Keratinocyte (primary cell): ENCODE measurements around the gene CENPF. TPM values are rescaled to one million over a fixed set of nuclear protein-coding genes. Genes with fewer than 3 reads are reported as not detected.

Source experiments
- DNase-seq: peaks from one replicate; pipeline ENCODE4 v3.0.0-alpha.2; 2011; ENCODE audit warnings: low read depth, missing footprints, low spot score
- FAIRE-seq: peaks from 2 replicates; lab custom pipeline; 2011; peaks lifted over from hg19 to GRCh38; lab: Jason Lieb, UNC
- H2AFZ ChIP-seq: 2 replicates; pipeline ENCODE4 v1.6.0; 2012; ENCODE audit warnings: low read length, control low read depth, inconsistent platforms; ENCODE audit not compliant: control insufficient read depth
- H3K27ac ChIP-seq: 2 replicates; pipeline ENCODE4 v1.5.1; 2011; ENCODE audit warnings: low read length; ENCODE audit not compliant: control insufficient read depth, insufficient read depth
- H3K27me3 ChIP-seq: 3 replicates; pipeline ENCODE4 v1.6.0; 2011; ENCODE audit warnings: low read length; ENCODE audit not compliant: control insufficient read depth, insufficient read depth; ENCODE audit errors: extremely low read depth
- H3K36me3 ChIP-seq, 2 experiments: 2 replicates in 1 of 2; 3 replicates in 1 of 2; pipeline ENCODE4 v1.5.1; 2011; ENCODE audit warnings: low read length in 2 of 2, mild to moderate bottlenecking in 1 of 2; ENCODE audit not compliant: control insufficient read depth in 2 of 2, insufficient read depth in 2 of 2; ENCODE audit errors: extremely low read depth in 1 of 2
- H3K4me1 ChIP-seq: 3 replicates; pipeline ENCODE4 v1.5.1; 2011; ENCODE audit warnings: low read length; ENCODE audit not compliant: control insufficient read depth, insufficient read depth; ENCODE audit errors: extremely low read depth
- H3K4me2 ChIP-seq: 3 replicates; pipeline ENCODE4 v1.6.0; 2011; ENCODE audit warnings: low read depth, low read length; ENCODE audit not compliant: control insufficient read depth, insufficient read depth; ENCODE audit errors: extremely low read depth
- H3K4me3 ChIP-seq, 3 experiments: fragments of 200-600 bp in 1 of 3; sonication (generic) in 1 of 3; 2 replicates in 2 of 3; 3 replicates in 1 of 3; pipeline ENCODE4 v1.5.1; 2011 to 2016; ENCODE audit warnings: low read length in 3 of 3, mild to moderate bottlenecking in 3 of 3, control low read depth in 2 of 3, inconsistent platforms in 1 of 3, low read depth in 1 of 3, mixed read lengths in 1 of 3, mixed run types in 1 of 3, moderate library complexity in 1 of 3; ENCODE audit not compliant: control insufficient read depth in 2 of 3, insufficient read depth in 2 of 3; ENCODE audit errors: extremely low read depth in 1 of 3
- H3K79me2 ChIP-seq: 2 replicates; pipeline ENCODE4 v1.6.0; 2012; ENCODE audit warnings: low read length; ENCODE audit not compliant: control insufficient read depth, insufficient read depth
- H3K9ac ChIP-seq: 3 replicates; pipeline ENCODE4 v1.6.0; 2011; ENCODE audit warnings: low read length; ENCODE audit not compliant: control insufficient read depth, insufficient read depth; ENCODE audit errors: extremely low read depth
- H3K9me1 ChIP-seq: 3 replicates; pipeline ENCODE4 v1.6.0; 2011; ENCODE audit warnings: low read length; ENCODE audit not compliant: control insufficient read depth, insufficient read depth; ENCODE audit errors: extremely low read depth
- H3K9me3 ChIP-seq: 2 replicates; pipeline ENCODE4 v1.5.1; 2012; ENCODE audit warnings: low read depth, low read length; ENCODE audit not compliant: control insufficient read depth
- H4K20me1 ChIP-seq: 3 replicates; pipeline ENCODE4 v1.6.0; 2011; ENCODE audit warnings: low read length; ENCODE audit not compliant: control insufficient read depth, insufficient read depth; ENCODE audit errors: extremely low read depth
- EZH2 ChIP-seq: IDR thresholded peaks from one replicate; pipeline ENCODE4 v1.6.1; 2012; ENCODE audit warnings: inconsistent platforms, mild to moderate bottlenecking, low read length, moderate library complexity
- dilution Hi-C: fragments of 300-500 bp; cut with MboI; formaldehyde crosslinking; loops from one replicate; pipeline ENCODE4 v1.7.0; 2020; ENCODE audit warnings: low sequenced_read_pairs; ENCODE audit not compliant: extremely low pct_ligation_motif_present
- polyA plus RNA-seq, 5 experiments: library from polyadenylated mRNA; depleted of rRNA in 3 of 5; stranded (reverse) in 3 of 5; stranded (forward) in 1 of 5; unstranded in 1 of 5; fragments of >200 nt; gene quantifications; 1 replicate in 1 of 5; 2 replicates in 3 of 5; 3 replicates in 1 of 5; pipeline versions ENCODE4 v1.2.1 to v1.2.3, GENCODE V29; 2011 to 2012; ENCODE audit warnings: missing spikeins in 2 of 5, low read depth in 1 of 5, low replicate concordance in 1 of 5
- TF ChIP-seq, protein P1 (sequence below), 3 experiments: IDR thresholded peaks in 1 of 3; conservative IDR thresholded peaks in 1 of 3; optimal IDR thresholded peaks in 1 of 3; 2 replicates in 2 of 3; 3 replicates in 1 of 3; pipeline versions ENCODE3 to v1.5.1; 2011; ENCODE audit warnings: low read length in 3 of 3, mild to moderate bottlenecking in 3 of 3, moderate library complexity in 2 of 3, control low read depth in 1 of 3, inconsistent platforms in 1 of 3; ENCODE audit not compliant: insufficient read depth in 2 of 3; ENCODE audit errors: extremely low read depth in 1 of 3

CENPF gene
- polyA plus RNA-seq, 1 donor (not counting 4 experiments of a cell fraction or from before 2014, with no cell fraction given): 14.4 TPM

DNA sequence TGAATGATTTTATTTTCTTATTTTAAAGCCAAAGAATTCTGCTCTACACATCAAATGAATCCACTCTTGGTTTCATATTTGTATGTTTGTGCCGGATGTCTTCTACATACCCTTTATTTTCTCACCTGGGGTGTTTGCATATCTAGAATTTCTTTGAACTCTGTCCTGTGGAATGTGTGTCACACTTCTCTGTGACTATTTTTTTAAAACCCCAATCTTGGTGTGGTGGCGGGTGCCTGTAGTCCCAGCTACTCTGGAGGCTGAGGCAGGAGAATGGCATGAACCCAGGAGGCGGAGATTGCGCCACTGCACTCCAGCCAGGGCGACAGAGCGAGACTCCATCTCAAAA is 35.4 kb downstream of the CENPF start:
- H3K4me3 ChIP-seq: no peak overlapping the region
- dilution Hi-C loops: no loop called here
- no peaks in the 10 kb centered on the region for H3K27me3 ChIP-seq
- H3K79me2 ChIP-seq: no peaks in the 10 kb centered on the region
- FAIRE-seq: no peak
- H3K4me1 ChIP-seq: no peaks in the 10 kb centered on the region
- H3K36me3 ChIP-seq: peaks cover 0 to 28% of the 10 kb centered on the region in 2 experiments
- no peak overlapping the region for H3K27ac ChIP-seq
- H3K9me3 ChIP-seq: no peaks in the 10 kb centered on the region
- no peak overlapping the region for H3K9ac ChIP-seq
- no peak overlapping the region for H2AFZ ChIP-seq
- DNase-seq: no peak
- TF ChIP-seq EZH2: no peak
- TF ChIP-seq, protein P1, sequence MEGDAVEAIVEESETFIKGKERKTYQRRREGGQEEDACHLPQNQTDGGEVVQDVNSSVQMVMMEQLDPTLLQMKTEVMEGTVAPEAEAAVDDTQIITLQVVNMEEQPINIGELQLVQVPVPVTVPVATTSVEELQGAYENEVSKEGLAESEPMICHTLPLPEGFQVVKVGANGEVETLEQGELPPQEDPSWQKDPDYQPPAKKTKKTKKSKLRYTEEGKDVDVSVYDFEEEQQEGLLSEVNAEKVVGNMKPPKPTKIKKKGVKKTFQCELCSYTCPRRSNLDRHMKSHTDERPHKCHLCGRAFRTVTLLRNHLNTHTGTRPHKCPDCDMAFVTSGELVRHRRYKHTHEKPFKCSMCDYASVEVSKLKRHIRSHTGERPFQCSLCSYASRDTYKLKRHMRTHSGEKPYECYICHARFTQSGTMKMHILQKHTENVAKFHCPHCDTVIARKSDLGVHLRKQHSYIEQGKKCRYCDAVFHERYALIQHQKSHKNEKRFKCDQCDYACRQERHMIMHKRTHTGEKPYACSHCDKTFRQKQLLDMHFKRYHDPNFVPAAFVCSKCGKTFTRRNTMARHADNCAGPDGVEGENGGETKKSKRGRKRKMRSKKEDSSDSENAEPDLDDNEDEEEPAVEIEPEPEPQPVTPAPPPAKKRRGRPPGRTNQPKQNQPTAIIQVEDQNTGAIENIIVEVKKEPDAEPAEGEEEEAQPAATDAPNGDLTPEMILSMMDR (optimal IDR thresholded peaks at IDR 0.05 in 1 of 3, IDR thresholded peaks at IDR 0.05 in 1 of 3, conservative IDR thresholded peaks at IDR 0.05 in 1 of 3; ENCODE audit: extremely low read depth in 1 of 3, insufficient read depth in 2 of 3, low read length in 3 of 3): no peak
- H4K20me1 ChIP-seq: peaks cover 3% of the 10 kb centered on the region
- H3K9me1 ChIP-seq: no peaks in the 10 kb centered on the region
- no peak overlapping the region for H3K4me2 ChIP-seq

DNA sequence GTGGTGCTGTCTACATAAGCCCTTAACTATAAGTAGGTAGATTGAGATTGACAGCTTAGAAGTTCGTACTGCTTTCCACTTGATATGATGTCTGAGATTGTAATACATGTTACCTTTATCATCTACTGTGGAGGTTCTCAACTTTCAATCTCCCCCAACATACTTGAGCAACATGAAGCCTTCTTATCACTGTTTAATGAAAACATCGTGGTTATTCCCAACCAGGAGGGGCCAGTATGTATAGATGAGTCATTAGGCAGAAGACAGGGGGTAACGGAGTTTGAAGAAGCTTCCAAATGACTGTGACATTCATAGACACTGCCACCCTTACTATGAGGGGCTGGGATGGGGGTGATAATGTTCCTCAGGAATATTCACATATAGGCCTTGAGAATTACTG is 36.0 kb downstream of the CENPF start:
- Histone ChIP-seq H3K4me2 (no peak overlapping the region), H3K4me1 (no peaks in the 10 kb centered on the region), H2AFZ (no peak overlapping the region), H3K9me3 (no peaks in the 10 kb centered on the region), H3K36me3 (peaks cover 0 to 24% of the 10 kb centered on the region in 2 experiments), H3K79me2 (no peaks in the 10 kb centered on the region), H3K27me3 (no peaks in the 10 kb centered on the region), H3K27ac (no peak overlapping the region), H3K4me3 (no peak overlapping the region), H3K9me1 (no peaks in the 10 kb centered on the region), H3K9ac (no peak overlapping the region), H4K20me1 (peaks cover 3% of the 10 kb centered on the region)
- FAIRE-seq (no peak), DNase-seq (no peak)
- dilution Hi-C loops: no loop called here
- TF ChIP-seq EZH2: no peak
- TF ChIP-seq, protein P1 (optimal IDR thresholded peaks at IDR 0.05 in 1 of 3, IDR thresholded peaks at IDR 0.05 in 1 of 3, conservative IDR thresholded peaks at IDR 0.05 in 1 of 3; ENCODE audit: extremely low read depth in 1 of 3, insufficient read depth in 2 of 3, low read length in 3 of 3): no peak
